Caco-2 (cell line): ENCODE results near the gene MYO1E. TPM values are rescaled to one million over a fixed set of nuclear protein-coding genes. Genes with fewer than 3 reads are reported as not detected.

Experiments
- BruUV-seq: library from RNA; stranded (reverse); fragments of 400-500 nt; replicated peaks from 2 replicates; lab custom pipeline; 2021; lab: Mats Ljungman, UMichigan
- CTCF ChIA-PET: fragments of 300-600 bp; sonication (Branson Sonifier 250); formaldehyde crosslinking; loops from one replicate; lab custom pipeline; 2022; ENCODE audit warnings: antibody characterized with exemption; lab: Charles Lee
- POLR2A ChIA-PET: fragments of 300-600 bp; sonication (Branson Sonifier 250); formaldehyde crosslinking; loops from one replicate; lab custom pipeline; 2022; ENCODE audit warnings: antibody characterized with exemption; lab: Charles Lee
- DNase-seq, 2 experiments: peaks; one replicate each; pipeline versions ENCODE4 v3.0.0 to v3.0.0-alpha.2; 2020 to 2022
- H3K27me3 ChIP-seq: replicated peaks from 2 replicates; pipeline ENCODE4 v1.6.0; 2011; ENCODE audit warnings: low read length; ENCODE audit not compliant: control insufficient read depth, insufficient read depth
- H3K36me3 ChIP-seq: 2 replicates; pipeline ENCODE4 v1.5.1; 2011; ENCODE audit warnings: low read length; ENCODE audit not compliant: control insufficient read depth, insufficient read depth
- H3K4me1 ChIP-seq: fragments of 250-450 bp; sonication (Bioruptor Pico); 2 replicates; pipeline ENCODE4 v1.5.1; 2020; ENCODE audit warnings: mild to moderate bottlenecking
- H3K4me3 ChIP-seq: 2 replicates; pipeline ENCODE4 v1.5.1; 2011; ENCODE audit warnings: low read depth, mild to moderate bottlenecking, control low read depth, low read length
- H3K9me3 ChIP-seq: fragments of 250-450 bp; sonication (Bioruptor Pico); 2 replicates; pipeline ENCODE4 v1.5.1; 2020; ENCODE audit warnings: mild to moderate bottlenecking, moderate library complexity
- H3K27ac Mint-ChIP-seq: one replicate; pipeline ENCODE4 v1.8.0; 2022; ENCODE audit warnings: mixed read lengths; ENCODE audit not compliant: unreplicated experiment
- H3K27me3 Mint-ChIP-seq: one replicate; pipeline ENCODE4 v1.8.0; 2022; ENCODE audit warnings: mixed read lengths; ENCODE audit not compliant: insufficient read depth, unreplicated experiment
- H3K36me3 Mint-ChIP-seq: one replicate; pipeline ENCODE4 v1.8.0; 2022; ENCODE audit warnings: mild to moderate bottlenecking, mixed read lengths; ENCODE audit not compliant: insufficient read depth, unreplicated experiment
- H3K4me1 Mint-ChIP-seq: one replicate; pipeline ENCODE4 v1.8.0; 2022; ENCODE audit warnings: low read depth, mixed read lengths; ENCODE audit not compliant: unreplicated experiment
- H3K4me3 Mint-ChIP-seq: one replicate; pipeline ENCODE4 v1.8.0; 2022; ENCODE audit warnings: mild to moderate bottlenecking, moderate library complexity, mixed read lengths; ENCODE audit not compliant: unreplicated experiment
- H3K9me3 Mint-ChIP-seq: one replicate; pipeline ENCODE4 v1.8.0; 2022; ENCODE audit warnings: mixed read lengths; ENCODE audit not compliant: unreplicated experiment
- CTCF ChIP-seq, 2 experiments: fragments of 200-600 bp in 1 of 2; IDR thresholded peaks; 1 replicate in 1 of 2; 2 replicates in 1 of 2; pipeline versions ENCODE4 v1.5.1 to v1.8.0; 2011 to 2022; ENCODE audit warnings: antibody characterized with exemption in 1 of 2, control low read depth in 1 of 2, inconsistent platforms in 1 of 2, low read depth in 1 of 2, low read length in 1 of 2, mild to moderate bottlenecking in 1 of 2, moderate library complexity in 1 of 2; ENCODE audit not compliant: insufficient read depth in 1 of 2, severe bottlenecking in 1 of 2, unreplicated experiment in 1 of 2
- intact Hi-C: fragments of 100-400 bp; cut with micrococcal nuclease; formaldehyde crosslinking; loops from one replicate; pipeline ENCODE4 v1.10.0; 2022; ENCODE audit not compliant: unreplicated experiment
- total RNA-seq: library from RNA; stranded (reverse); gene quantifications from 2 replicates; pipeline ENCODE4 v1.2.3, GENCODE V29; 2022

The MYO1E gene
- total RNA-seq, 1 experiment from 2014 or later, result 187 TPM

GRCh38 chr15:59157840-59158700, 214.6 kb downstream of the MYO1E start:
- Histone ChIP-seq H3K36me3 (no peaks in the 10 kb centered on the region; the same call in 1 of the 2 replicates), H3K27me3 (no peaks in the 10 kb centered on the region), H3K4me1 (no peaks in the 10 kb centered on the region), H3K9me3 (no peaks in the 10 kb centered on the region), H3K4me3 (no peak overlapping the region)
- no TSS peak for BruUV-seq
- Mint-ChIP-seq H3K36me3 (peaks cover 70% of the 10 kb centered on the region), H3K27me3 (no peaks in the 10 kb centered on the region), H3K9me3 (no peaks in the 10 kb centered on the region), H3K4me3 (no peak overlapping the region), H3K4me1 (no peaks in the 10 kb centered on the region), H3K27ac (no peak overlapping the region)
- no peak for TF ChIP-seq CTCF (IDR thresholded peaks at IDR 0.05; ENCODE audit: insufficient read depth in 1 of 2, low read depth in 1 of 2, low read length in 1 of 2, severe bottlenecking in 1 of 2, unreplicated experiment in 1 of 2)
- intact Hi-C loops, result no loop called here
- ChIA-PET POLR2A (no interaction called here), CTCF (no interaction called here)
- no peak for DNase-seq

- Mint-ChIP-seq H3K4me1 (no peaks in the 10 kb centered on the region), H3K4me3 (no peak overlapping the region), H3K36me3 (peaks cover 70% of the 10 kb centered on the region), H3K9me3 (no peaks in the 10 kb centered on the region), H3K27me3 (no peaks in the 10 kb centered on the region), H3K27ac (no peak overlapping the region)
- ChIA-PET CTCF (no interaction called here), POLR2A (no interaction called here)
- H3K4me3 ChIP-seq, result no peak overlapping the region
- intact Hi-C loops, result no loop called here
- no peaks in the 10 kb centered on the region for H3K4me1 ChIP-seq
- no TSS peak for BruUV-seq
- H3K36me3 ChIP-seq, result no peaks in the 10 kb centered on the region; the same call in 1 of the 2 replicates
- DNase-seq, result no peak
- H3K9me3 ChIP-seq, result no peaks in the 10 kb centered on the region
- H3K27me3 ChIP-seq, result no peaks in the 10 kb centered on the region
- TF ChIP-seq CTCF (IDR thresholded peaks at IDR 0.05; ENCODE audit: insufficient read depth in 1 of 2, low read depth in 1 of 2, low read length in 1 of 2, severe bottlenecking in 1 of 2, unreplicated experiment in 1 of 2), result no peak
Observed at GRCh38 chr15:59157396-59157795, 215.3 kb downstream of the MYO1E start.

- Mint-ChIP-seq H3K27ac (no peak overlapping the region), H3K27me3 (no peaks in the 10 kb centered on the region), H3K36me3 (peaks cover 80% of the 10 kb centered on the region), H3K4me3 (no peak overlapping the region), H3K9me3 (no peaks in the 10 kb centered on the region), H3K4me1 (no peaks in the 10 kb centered on the region)
- intact Hi-C loops, result no loop called here
- no peaks in the 10 kb centered on the region for H3K27me3 ChIP-seq
- H3K36me3 ChIP-seq, result no peaks in the 10 kb centered on the region; the same call in 1 of the 2 replicates
- CTCF ChIA-PET, result no interaction called here
- no peaks in the 10 kb centered on the region for H3K4me1 ChIP-seq
- no peak overlapping the region for H3K4me3 ChIP-seq
- POLR2A ChIA-PET, result no interaction called here
- H3K9me3 ChIP-seq, result no peaks in the 10 kb centered on the region
- no TSS peak for BruUV-seq
- DNase-seq, result no peak
- no peak for TF ChIP-seq CTCF (IDR thresholded peaks at IDR 0.05; ENCODE audit: insufficient read depth in 1 of 2, low read depth in 1 of 2, low read length in 1 of 2, severe bottlenecking in 1 of 2, unreplicated experiment in 1 of 2)
Observed at GRCh38 chr15:59155431-59155830, 217.2 kb downstream of the MYO1E start.
